Measurements from ENCODE around the gene EFCAB14.

GRCh38 chr1:46723901-46724300 is 5.0 kb upstream of the EFCAB14 start:
- TF ChIP-seq, protein P1, sequence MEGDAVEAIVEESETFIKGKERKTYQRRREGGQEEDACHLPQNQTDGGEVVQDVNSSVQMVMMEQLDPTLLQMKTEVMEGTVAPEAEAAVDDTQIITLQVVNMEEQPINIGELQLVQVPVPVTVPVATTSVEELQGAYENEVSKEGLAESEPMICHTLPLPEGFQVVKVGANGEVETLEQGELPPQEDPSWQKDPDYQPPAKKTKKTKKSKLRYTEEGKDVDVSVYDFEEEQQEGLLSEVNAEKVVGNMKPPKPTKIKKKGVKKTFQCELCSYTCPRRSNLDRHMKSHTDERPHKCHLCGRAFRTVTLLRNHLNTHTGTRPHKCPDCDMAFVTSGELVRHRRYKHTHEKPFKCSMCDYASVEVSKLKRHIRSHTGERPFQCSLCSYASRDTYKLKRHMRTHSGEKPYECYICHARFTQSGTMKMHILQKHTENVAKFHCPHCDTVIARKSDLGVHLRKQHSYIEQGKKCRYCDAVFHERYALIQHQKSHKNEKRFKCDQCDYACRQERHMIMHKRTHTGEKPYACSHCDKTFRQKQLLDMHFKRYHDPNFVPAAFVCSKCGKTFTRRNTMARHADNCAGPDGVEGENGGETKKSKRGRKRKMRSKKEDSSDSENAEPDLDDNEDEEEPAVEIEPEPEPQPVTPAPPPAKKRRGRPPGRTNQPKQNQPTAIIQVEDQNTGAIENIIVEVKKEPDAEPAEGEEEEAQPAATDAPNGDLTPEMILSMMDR (IDR thresholded peaks at IDR 0.05 in 2 of 3, conservative IDR thresholded peaks at IDR 0.05 in 1 of 3; ENCODE audit: borderline replicate concordance in 1 of 3, insufficient read depth in 1 of 3, low read depth in 2 of 3, low read length in 2 of 3), result no peak
- TF ChIP-seq EZH2phosphoT487 (IDR thresholded peaks at IDR 0.05; ENCODE audit: borderline replicate concordance) (no peak), POLR2AphosphoS5 (IDR thresholded peaks at IDR 0.05; ENCODE audit: low read depth, low read length) (no peak), ZFX (IDR thresholded peaks at IDR 0.05) (no peak), EGR1 (IDR thresholded peaks at IDR 0.05; ENCODE audit: low read depth) (no peak)
